ENCODE measurements around the gene ATP8B3.

ATP8B3 gene

GRCh38 chr19:1810439-1811160 lies 1.5 kb downstream of the ATP8B3 start:
- CTCF ChIA-PET: interaction anchor here (1.1 to 3.3 kb wide), 6 partner anchors 15 to 138 kb away, joined by 3 to 20 read pairs (median 5); no protein-coding TSS in a partner anchor
- no peak for TF ChIP-seq CTCF (IDR thresholded peaks at IDR 0.05; ENCODE audit: insufficient read depth, low read length, missing control alignments)
- H3K4me3 ChIP-seq (ENCODE audit: low read depth, low read length): no peak overlapping the region
- POLR2A ChIA-PET: no interaction called here
- no peak for DNase-seq (ENCODE audit: low read depth, low spot score)

GRCh38 chr19:1809678-1810077 lies 2.4 kb downstream of the ATP8B3 start:
- ChIA-PET CTCF (interaction anchor here (2.0 to 3.3 kb wide), 2 partner anchors 14 to 17 kb away, joined by 8 to 20 read pairs; no protein-coding TSS in a partner anchor), POLR2A (no interaction called here)
- no peak for TF ChIP-seq CTCF (IDR thresholded peaks at IDR 0.05; ENCODE audit: insufficient read depth, low read length, missing control alignments)
- no peak overlapping the region for H3K4me3 ChIP-seq (ENCODE audit: low read depth, low read length)
- no peak for DNase-seq (ENCODE audit: low read depth, low spot score)

- CTCF ChIA-PET: interaction anchor here (2.0 kb wide), 1 partner anchor 12 kb away, joined by 8 read pairs; no protein-coding TSS in a partner anchor
Measured at GRCh38 chr19:1808395-1808731, 3.7 kb downstream of the ATP8B3 start.

GRCh38 chr19:1807695-1808394 lies 4.2 kb downstream of the ATP8B3 start:
- ChIA-PET POLR2A (no interaction called here), CTCF (interaction anchor here (1.9 kb wide), 1 partner anchor 12 kb away, joined by 9 read pairs; no protein-coding TSS in a partner anchor)
- no peak for TF ChIP-seq CTCF (IDR thresholded peaks at IDR 0.05; ENCODE audit: insufficient read depth, low read length, missing control alignments)

More at GRCh38 chr19:1808395-1808731, 3.7 kb downstream of the ATP8B3 start:
- POLR2A ChIA-PET: no interaction called here
- DNase-seq (ENCODE audit: low read depth, low spot score): no peak
- no peak for TF ChIP-seq CTCF (IDR thresholded peaks at IDR 0.05; ENCODE audit: insufficient read depth, low read length, missing control alignments)
- no peak overlapping the region for H3K4me3 ChIP-seq (ENCODE audit: low read depth, low read length)

GRCh38 chr19:1807030-1807694 lies 4.9 kb downstream of the ATP8B3 start:
- TF ChIP-seq CTCF (IDR thresholded peaks at IDR 0.05; ENCODE audit: insufficient read depth, low read length, missing control alignments): no peak
- POLR2A ChIA-PET: no interaction called here
- no peak for DNase-seq (ENCODE audit: low read depth, low spot score)
- H3K4me3 ChIP-seq (ENCODE audit: low read depth, low read length): no peak overlapping the region
- CTCF ChIA-PET: interaction anchor here (1.7 to 2.6 kb wide), 3 partner anchors 12 to 135 kb away, joined by 5 to 9 read pairs (median 9); no protein-coding TSS in a partner anchor

More at GRCh38 chr19:1807695-1808394, 4.2 kb downstream of the ATP8B3 start:
- DNase-seq (ENCODE audit: low read depth, low spot score): no peak
- no peak overlapping the region for H3K4me3 ChIP-seq (ENCODE audit: low read depth, low read length)

All from AG04449 (cell line).